Measurements from ENCODE around the gene SLC15A5.

SLC15A5 gene

GRCh38 chr12:16218934-16219751 is 58.3 kb downstream of the SLC15A5 start:
- CTCF ChIA-PET: interaction anchor here (0.8 kb wide), 1 partner anchor 20 kb away, joined by 3 read pairs; no protein-coding TSS in a partner anchor
- POLR2A ChIA-PET: no interaction called here
- no peak overlapping the region for H3K27ac ChIP-seq (ENCODE audit: extremely low read depth, low read depth, low read length)

GRCh38 chr12:16218234-16218633 is 59.3 kb downstream of the SLC15A5 start:
- CTCF ChIA-PET: interaction anchor here (0.8 kb wide), 1 partner anchor 19 kb away, joined by 3 read pairs; no protein-coding TSS in a partner anchor
- Histone ChIP-seq H3K4me1 (ENCODE audit: control insufficient read depth, insufficient read depth, low read length) (no peaks in the 10 kb centered on the region), H3K9me3 (ENCODE audit: control insufficient read depth, insufficient read depth, low read depth, low read length) (no peaks in the 10 kb centered on the region), H3K36me3 (ENCODE audit: control insufficient read depth in 2 of 2, insufficient read depth in 1 of 2, low read length in 2 of 2) (no peaks in the 10 kb centered on the region), H3K27ac (ENCODE audit: extremely low read depth, low read depth, low read length) (no peak overlapping the region), H3K4me3 (ENCODE audit: low read depth, low read length) (no peak overlapping the region)
- POLR2A ChIA-PET: no interaction called here
- no peak for TF ChIP-seq ZNF76 (tag by site-specific recombination; IDR thresholded peaks at IDR 0.05; ENCODE audit: borderline replicate concordance, low read depth)
- TF ChIP-seq ZNF350 (tag by site-specific recombination; IDR thresholded peaks at IDR 0.05): no peak
- no peak for TF ChIP-seq ZNF138 (tag by site-specific recombination; IDR thresholded peaks at IDR 0.05; ENCODE audit: borderline replicate concordance)
- TF ChIP-seq ZNF670 (tag by site-specific recombination; IDR thresholded peaks at IDR 0.05; ENCODE audit: low read depth): no peak
- TF ChIP-seq ZNF114 (tag by site-specific recombination; IDR thresholded peaks at IDR 0.05): no peak
- TF ChIP-seq ZNF302 (tag by site-specific recombination; IDR thresholded peaks at IDR 0.05; ENCODE audit: low read depth): no peak
- no peak for TF ChIP-seq OVOL3 (tag by site-specific recombination; IDR thresholded peaks at IDR 0.05)
- no peak for TF ChIP-seq CTCF (tag by site-specific recombination; IDR thresholded peaks at IDR 0.05)
- no peak for TF ChIP-seq ZNF2 (tag by site-specific recombination; IDR thresholded peaks at IDR 0.05)
- no peak for TF ChIP-seq BCL11A (tag by site-specific recombination; IDR thresholded peaks at IDR 0.05; ENCODE audit: low read depth)
- TF ChIP-seq ZNF324 (tag by site-specific recombination; IDR thresholded peaks at IDR 0.05): no peak
- no peak for TF ChIP-seq ZNF623 (tag by site-specific recombination; IDR thresholded peaks at IDR 0.05)
- TF ChIP-seq ZNF211 (tag by site-specific recombination; IDR thresholded peaks at IDR 0.05; ENCODE audit: low read depth): no peak
- no peak for TF ChIP-seq ZNF48 (tag by site-specific recombination; IDR thresholded peaks at IDR 0.05)
- no peak for TF ChIP-seq ZNF707 (tag by site-specific recombination; IDR thresholded peaks at IDR 0.05)
- TF ChIP-seq ZNF274 (IDR thresholded peaks at IDR 0.05; ENCODE audit: low read length): no peak
- no peak for TF ChIP-seq ZNF274 (tag by site-specific recombination; IDR thresholded peaks at IDR 0.05; ENCODE audit: borderline replicate concordance)
- TF ChIP-seq PRDM10 (tag by site-specific recombination; IDR thresholded peaks at IDR 0.05): no peak
- TF ChIP-seq ZFP3 (tag by site-specific recombination; IDR thresholded peaks at IDR 0.05; ENCODE audit: low read depth): no peak
- no peak for TF ChIP-seq TCF7L2 (IDR thresholded peaks at IDR 0.05; ENCODE audit: borderline replicate concordance, low read depth, low read length)
- no peak for TF ChIP-seq SP7 (tag by site-specific recombination; IDR thresholded peaks at IDR 0.05)

More at GRCh38 chr12:16218934-16219751, 58.3 kb downstream of the SLC15A5 start:
- Histone ChIP-seq H3K36me3 (ENCODE audit: control insufficient read depth in 2 of 2, insufficient read depth in 1 of 2, low read length in 2 of 2) (no peaks in the 10 kb centered on the region), H3K4me3 (ENCODE audit: low read depth, low read length) (no peak overlapping the region), H3K9me3 (ENCODE audit: control insufficient read depth, insufficient read depth, low read depth, low read length) (no peaks in the 10 kb centered on the region), H3K4me1 (ENCODE audit: control insufficient read depth, insufficient read depth, low read length) (no peaks in the 10 kb centered on the region)
- no peak for TF ChIP-seq ZSCAN30 (tag by site-specific recombination; IDR thresholded peaks at IDR 0.05)
- no peak for TF ChIP-seq ZFP41 (tag by site-specific recombination; IDR thresholded peaks at IDR 0.05; ENCODE audit: borderline replicate concordance)
- TF ChIP-seq ZNF560 (tag by site-specific recombination; IDR thresholded peaks at IDR 0.05; ENCODE audit: borderline replicate concordance): no peak
- TF ChIP-seq ZNF791 (tag by site-specific recombination; IDR thresholded peaks at IDR 0.05): no peak
- no peak for TF ChIP-seq ZNF610 (tag by site-specific recombination; IDR thresholded peaks at IDR 0.05; ENCODE audit: borderline replicate concordance)
- TF ChIP-seq ZBTB17 (tag by site-specific recombination; IDR thresholded peaks at IDR 0.05): no peak
- no peak for TF ChIP-seq ZNF660 (tag by site-specific recombination; IDR thresholded peaks at IDR 0.05)
- TF ChIP-seq ZNF394 (tag by site-specific recombination; IDR thresholded peaks at IDR 0.05; ENCODE audit: borderline replicate concordance): no peak
- no peak for TF ChIP-seq ZNF18 (tag by site-specific recombination; IDR thresholded peaks at IDR 0.05)
- TF ChIP-seq FEZF1 (tag by site-specific recombination; IDR thresholded peaks at IDR 0.05): no peak
- TF ChIP-seq ZNF354C (tag by site-specific recombination; IDR thresholded peaks at IDR 0.05; ENCODE audit: borderline replicate concordance, low read depth): no peak
